Measurements from ENCODE around the gene ARMC5. TPM values are rescaled to one million over a fixed set of nuclear protein-coding genes. Genes with fewer than 3 reads are reported as not detected.

Gene ARMC5, protein sequence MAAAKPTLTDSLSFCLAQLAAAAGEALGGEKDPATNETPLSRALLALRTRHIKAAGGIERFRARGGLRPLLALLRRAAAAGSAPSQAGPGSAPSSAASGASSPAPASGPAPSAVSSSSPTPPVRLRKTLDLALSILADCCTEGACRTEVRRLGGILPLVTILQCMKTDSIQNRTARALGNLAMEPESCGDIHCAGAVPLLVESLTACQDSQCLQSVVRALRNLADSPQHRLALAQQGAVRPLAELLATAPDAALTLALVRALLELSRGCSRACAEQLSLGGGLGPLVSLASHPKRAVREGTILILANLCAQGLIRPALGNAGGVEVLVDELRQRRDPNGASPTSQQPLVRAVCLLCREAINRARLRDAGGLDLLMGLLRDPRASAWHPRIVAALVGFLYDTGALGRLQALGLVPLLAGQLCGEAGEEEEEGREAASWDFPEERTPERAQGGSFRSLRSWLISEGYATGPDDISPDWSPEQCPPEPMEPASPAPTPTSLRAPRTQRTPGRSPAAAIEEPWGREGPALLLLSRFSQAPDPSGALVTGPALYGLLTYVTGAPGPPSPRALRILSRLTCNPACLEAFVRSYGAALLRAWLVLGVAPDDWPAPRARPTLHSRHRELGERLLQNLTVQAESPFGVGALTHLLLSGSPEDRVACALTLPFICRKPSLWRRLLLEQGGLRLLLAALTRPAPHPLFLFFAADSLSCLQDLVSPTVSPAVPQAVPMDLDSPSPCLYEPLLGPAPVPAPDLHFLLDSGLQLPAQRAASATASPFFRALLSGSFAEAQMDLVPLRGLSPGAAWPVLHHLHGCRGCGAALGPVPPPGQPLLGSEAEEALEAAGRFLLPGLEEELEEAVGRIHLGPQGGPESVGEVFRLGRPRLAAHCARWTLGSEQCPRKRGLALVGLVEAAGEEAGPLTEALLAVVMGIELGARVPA
- 7.1 to 14.6 TPM (median 10.8 TPM) in 5 replicates for total RNA-seq (2022; extraction: Qiagen RNA extraction; ENCODE audit: low read depth)

DNA sequence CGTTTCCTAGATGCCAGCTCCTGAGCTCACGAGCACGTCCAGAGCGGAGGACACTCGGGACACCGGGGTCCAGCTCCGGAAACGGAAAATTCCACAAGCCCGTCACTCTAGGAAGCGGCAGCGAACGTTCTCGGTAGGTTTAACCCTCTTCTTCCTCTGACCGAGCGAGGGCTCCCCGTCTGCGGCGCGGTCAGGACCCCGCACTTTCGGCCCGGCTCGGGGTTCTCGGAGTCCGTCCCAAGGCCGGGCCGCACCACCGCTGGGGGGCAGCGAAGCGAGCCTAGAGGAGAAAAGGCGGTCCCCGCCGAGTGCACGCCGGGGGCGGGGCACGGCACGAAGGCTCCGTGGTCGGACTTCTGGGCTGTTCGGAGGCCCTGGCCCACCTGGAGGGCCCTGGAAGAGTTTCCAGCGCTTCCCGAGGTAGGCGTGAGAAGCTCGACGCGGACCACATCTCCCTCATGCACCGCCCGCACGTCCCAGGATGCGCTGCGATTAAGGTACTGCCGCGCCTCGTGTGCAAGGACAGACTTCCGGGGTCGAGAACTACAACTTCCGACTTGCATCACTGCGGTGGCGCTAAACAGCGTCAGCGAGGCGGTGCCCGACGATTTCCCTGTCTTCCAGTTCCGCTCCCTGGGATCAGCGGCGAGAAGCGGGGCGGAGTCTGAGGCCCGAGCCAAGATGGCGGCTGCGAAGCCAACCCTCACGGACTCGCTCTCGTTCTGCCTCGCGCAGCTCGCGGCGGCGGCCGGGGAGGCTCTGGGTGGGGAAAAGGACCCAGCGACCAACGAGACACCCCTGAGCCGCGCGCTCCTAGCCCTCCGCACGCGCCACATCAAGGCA is at the start of gene ARMC5:
ARMC5 (plus strand) TSS at position 658 of the 843 bp plus-strand sequence; CDS start at position 682, 24 bp downstream.

DNA sequence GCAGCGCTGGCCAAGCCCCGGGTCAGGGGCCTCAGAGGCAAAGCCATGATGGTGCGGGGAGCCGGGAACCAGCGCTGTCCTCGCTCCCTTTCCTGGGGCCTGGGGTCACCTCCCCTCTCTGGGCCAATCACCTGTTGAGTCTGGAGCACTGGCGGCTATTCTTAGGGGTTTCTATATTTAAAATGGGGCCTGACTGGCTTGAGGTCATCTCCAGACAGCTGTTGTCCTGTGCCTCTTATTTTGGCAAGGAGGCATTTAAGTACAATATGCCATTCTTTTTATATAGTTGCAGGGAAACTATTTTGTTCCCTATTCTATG is 31.1 kb upstream of the ARMC5 start, which contains the start of gene COX6A2:
COX6A2 (minus strand) TSS at position 82 of the 319 bp plus-strand sequence; CDS start at position 47, 35 bp downstream.

DNA sequence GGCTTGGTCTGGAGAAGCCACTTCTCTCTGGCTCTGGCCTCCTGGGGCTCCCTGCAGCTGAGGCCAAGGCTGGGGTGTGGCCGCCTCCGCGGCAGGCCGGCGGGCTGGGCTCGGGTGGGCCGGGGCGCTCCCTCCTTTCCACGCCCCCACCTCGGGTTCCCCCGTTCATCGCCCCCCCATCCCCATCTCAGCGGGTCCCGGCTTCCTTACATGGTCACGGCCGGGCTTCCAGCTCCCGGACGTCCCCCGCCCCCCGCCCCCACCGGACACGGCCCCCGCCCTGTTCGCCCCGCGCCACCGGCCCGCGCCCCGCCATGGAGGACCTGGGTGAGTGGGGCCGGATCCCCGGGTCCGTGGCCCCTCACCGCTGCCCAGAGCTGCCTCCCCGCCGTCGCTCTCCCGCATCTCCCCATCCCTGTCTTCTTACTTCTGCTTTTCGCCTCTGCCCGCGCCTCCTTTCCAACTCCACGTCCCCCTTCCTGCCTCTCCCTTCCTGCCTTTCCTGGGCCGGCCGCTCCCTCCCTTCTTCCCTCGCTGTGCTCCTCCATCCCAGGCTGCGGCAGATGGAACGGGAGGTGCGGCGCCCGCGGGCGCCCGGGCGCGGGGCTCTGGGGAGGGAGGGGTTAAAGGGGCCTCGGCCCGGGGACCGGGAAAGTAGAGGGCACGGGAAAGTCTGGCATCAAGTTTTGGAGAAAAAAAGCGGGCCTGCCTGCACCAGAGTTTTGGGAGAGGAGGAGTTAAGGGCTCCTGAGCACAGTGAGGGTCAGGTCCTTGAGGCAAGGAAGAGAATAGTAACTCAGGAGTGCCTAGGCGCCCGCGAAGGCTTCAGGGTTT is 12.8 kb downstream of the ARMC5 start, which contains the start of gene TGFB1I1:
TGFB1I1 (plus strand) TSS at position 278 of the 834 bp plus-strand sequence; CDS start at position 315, 37 bp downstream.

DNA sequence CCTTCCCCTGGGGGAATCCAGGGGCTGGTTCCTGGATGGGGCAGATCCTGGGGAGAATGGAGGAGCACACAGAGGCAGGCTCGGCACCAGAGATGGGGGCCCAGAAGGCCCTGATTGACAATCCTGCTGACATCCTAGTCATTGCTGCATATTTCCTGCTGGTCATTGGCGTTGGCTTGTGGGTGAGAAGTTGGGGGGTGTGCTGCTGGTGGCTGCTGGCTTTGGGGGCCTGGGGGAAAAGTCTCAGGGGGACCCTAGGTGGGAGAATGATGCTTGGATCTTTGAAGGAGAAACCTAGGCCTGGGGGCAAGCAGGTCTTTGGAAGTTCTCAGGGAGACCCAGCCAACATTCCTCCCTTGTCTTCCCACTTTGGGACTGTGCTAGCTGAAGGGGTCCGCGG is 23.8 kb downstream of the ARMC5 start, which contains the start of gene SLC5A2:
SLC5A2 (plus strand) TSS at position 43 of the 400 bp plus-strand sequence; CDS start at position 57, 14 bp downstream.

DNA sequence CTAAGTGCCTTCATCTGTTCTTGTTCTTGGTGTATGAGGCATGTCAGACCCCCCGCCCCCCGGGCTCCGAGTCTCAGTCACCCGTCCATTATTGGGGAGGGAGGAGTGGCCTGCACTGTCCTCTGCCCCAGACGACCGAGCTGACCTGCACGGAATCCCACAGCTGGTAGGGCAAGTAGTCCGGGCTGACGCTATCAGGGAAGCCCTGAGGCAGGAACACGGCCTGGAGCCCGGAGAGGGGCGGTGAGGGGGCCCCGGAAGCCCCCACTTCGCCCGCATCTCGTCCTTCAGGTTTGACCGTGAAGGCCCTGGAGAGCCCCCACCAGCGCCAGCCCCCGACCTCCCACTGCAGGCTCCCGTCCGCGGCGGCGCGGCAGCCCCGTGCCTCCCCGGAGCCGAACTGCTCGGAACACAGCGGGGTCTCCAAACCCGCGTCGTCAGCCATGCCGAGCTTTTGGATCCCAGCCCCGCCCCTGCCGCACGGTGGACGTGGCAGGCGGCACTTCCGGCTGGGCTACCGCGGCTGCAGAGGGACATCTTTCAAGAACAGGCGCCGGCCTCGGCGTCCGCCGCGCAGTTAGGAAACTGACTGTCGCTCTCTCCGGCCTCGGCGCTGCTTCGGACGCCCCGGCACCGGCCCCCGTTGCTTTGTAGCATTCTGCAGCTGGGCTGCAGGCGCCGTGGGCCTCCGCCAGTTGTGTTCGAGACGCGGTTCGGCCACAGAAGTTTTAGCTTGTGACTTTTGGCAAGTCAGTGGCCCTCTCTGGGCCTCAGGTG is 48.8 kb downstream of the ARMC5 start, which contains the start of gene RUSF1:
RUSF1 (minus strand) TSS at position 463 of the 777 bp plus-strand sequence; CDS start at position 445, 18 bp downstream.

Other genes with a start within 250 kb of the ARMC5 start
- gene TRIM72, start 245.4 kb upstream of the ARMC5 start, total RNA-seq (2022; extraction: Qiagen RNA extraction; ENCODE audit: low read depth), result 0.02 to 0.08 TPM (median 0.03 TPM) in 5 replicates
- not detected in 5 replicates for gene PYDC1, start 242.4 kb upstream of the ARMC5 start, total RNA-seq (2022; extraction: Qiagen RNA extraction; ENCODE audit: low read depth)
- 0.91 to 2.1 TPM (median 1.8 TPM) in 5 replicates for gene ITGAM, start 199.5 kb upstream of the ARMC5 start, total RNA-seq (2022; extraction: Qiagen RNA extraction; ENCODE audit: low read depth)
- 1.0 to 2.4 TPM (median 1.3 TPM) in 5 replicates for gene ITGAX, start 104.3 kb upstream of the ARMC5 start, total RNA-seq (2022; extraction: Qiagen RNA extraction; ENCODE audit: low read depth)
- gene ITGAD, start 66.2 kb upstream of the ARMC5 start, total RNA-seq (2022; extraction: Qiagen RNA extraction; ENCODE audit: low read depth), result 0.07 TPM in 1 of 5 replicates, not detected in the others
- not detected in 5 replicates for gene COX6A2, start 31.1 kb upstream of the ARMC5 start, total RNA-seq (2022; extraction: Qiagen RNA extraction; ENCODE audit: low read depth)
- gene ZNF843, start 16.7 kb upstream of the ARMC5 start, total RNA-seq (2022; extraction: Qiagen RNA extraction; ENCODE audit: low read depth), result 0.06 to 0.24 TPM (median 0.13 TPM) in 5 replicates
- 42.6 to 65.2 TPM (median 48.3 TPM) in 5 replicates for gene TGFB1I1, start 12.7 kb downstream of the ARMC5 start, total RNA-seq (2022; extraction: Qiagen RNA extraction; ENCODE audit: low read depth)
- 0.09 to 1.0 TPM (median 0.24 TPM) in 5 replicates for gene SLC5A2, start 23.6 kb downstream of the ARMC5 start, total RNA-seq (2022; extraction: Qiagen RNA extraction; ENCODE audit: low read depth)
- gene RUSF1, start 48.9 kb downstream of the ARMC5 start, total RNA-seq (2022; extraction: Qiagen RNA extraction; ENCODE audit: low read depth), result 40.2 to 51.2 TPM (median 48.8 TPM) in 5 replicates
- not detected in 5 replicates for gene AHSP, start 68.4 kb downstream of the ARMC5 start, total RNA-seq (2022; extraction: Qiagen RNA extraction; ENCODE audit: low read depth)